ENCODE results near the gene SLC25A34. TPM values are rescaled to one million over a fixed set of nuclear protein-coding genes. Genes with fewer than 3 reads are reported as not detected.

SLC25A34 gene
- total and polyA plus RNA-seq, 4 experiments from 2014 or later, result 0.08 to 4.2 (median 2.2) TPM; not detected in 1

GRCh38 chr1:15727866-15728534, 8.1 kb upstream of the SLC25A34 start:
- DNase-seq, result no peak
- H3K9me3 Mint-ChIP-seq, result no peaks in the 10 kb centered on the region

GRCh38 chr1:15728937-15729657, 7.0 kb upstream of the SLC25A34 start:
- Histone ChIP-seq H3K27me3 (ENCODE audit: insufficient read depth, low read length) (no peaks in the 10 kb centered on the region), H3K4me3 (ENCODE audit: low read length in 2 of 2) (no peak overlapping the region), H3K4me1 (ENCODE audit: insufficient read depth, low read length) (no peaks in the 10 kb centered on the region), H3K27ac (ENCODE audit: low read depth, low read length) (no peak overlapping the region), H3K36me3 (ENCODE audit: insufficient read depth, low read length) (peaks cover 58% of the 10 kb centered on the region), H3K9me3 (ENCODE audit: control insufficient read depth in 1 of 2, low read length in 2 of 2) (no peaks in the 10 kb centered on the region)
- ChIA-PET CTCF (ENCODE audit: partially characterized antibody) (no interaction called here), POLR2A (ENCODE audit: partially characterized antibody) (no interaction called here)
- Mint-ChIP-seq H3K4me1 (no peaks in the 10 kb centered on the region), H3K9me3 (peaks cover 0 to 2% (median 0%) of the 10 kb centered on the region in 8 donors), H3K27ac (no peak overlapping the region), H3K27me3 (no peaks in the 10 kb centered on the region), H3K36me3 (peaks cover 10 to 55% of the 10 kb centered on the region in 2 donors), H3K4me3 (no peak overlapping the region)
- no peak for DNase-seq
- intact Hi-C loops (cut with micrococcal nuclease), result no loop called here

More at GRCh38 chr1:15727866-15728534, 8.1 kb upstream of the SLC25A34 start:
- H3K27me3 Mint-ChIP-seq, result no peaks in the 10 kb centered on the region
- intact Hi-C loops (cut with micrococcal nuclease), result no loop called here
- peaks cover 11 to 50% of the 10 kb centered on the region in 2 donors for H3K36me3 Mint-ChIP-seq
- Histone ChIP-seq H3K4me1 (ENCODE audit: insufficient read depth, low read length) (no peaks in the 10 kb centered on the region), H3K27ac (ENCODE audit: low read depth, low read length) (no peak overlapping the region), H3K9me3 (ENCODE audit: control insufficient read depth in 1 of 2, low read length in 2 of 2) (no peaks in the 10 kb centered on the region), H3K36me3 (ENCODE audit: insufficient read depth, low read length) (peaks cover 59% of the 10 kb centered on the region), H3K4me3 (ENCODE audit: low read length in 2 of 2) (no peak overlapping the region), H3K27me3 (ENCODE audit: insufficient read depth, low read length) (no peaks in the 10 kb centered on the region)
- no peak overlapping the region for H3K27ac Mint-ChIP-seq
- ChIA-PET POLR2A (ENCODE audit: partially characterized antibody) (no interaction called here), CTCF (ENCODE audit: partially characterized antibody) (interaction anchor here (0.6 kb wide), 1 partner anchor 14 kb away, joined by 3 read pairs; no protein-coding TSS in a partner anchor)
- H3K4me1 Mint-ChIP-seq, result no peaks in the 10 kb centered on the region
- no peak overlapping the region for H3K4me3 Mint-ChIP-seq

GRCh38 chr1:15730423-15730822, 5.6 kb upstream of the SLC25A34 start:
- Histone ChIP-seq H3K9me3 (ENCODE audit: control insufficient read depth in 1 of 2, low read length in 2 of 2) (no peaks in the 10 kb centered on the region), H3K27ac (ENCODE audit: low read depth, low read length) (no peak overlapping the region), H3K4me3 (ENCODE audit: low read length in 2 of 2) (no peak overlapping the region), H3K27me3 (ENCODE audit: insufficient read depth, low read length) (no peaks in the 10 kb centered on the region), H3K36me3 (ENCODE audit: insufficient read depth, low read length) (peaks cover 50% of the 10 kb centered on the region), H3K4me1 (ENCODE audit: insufficient read depth, low read length) (no peaks in the 10 kb centered on the region)
- H3K27ac Mint-ChIP-seq, result no peak overlapping the region
- ChIA-PET POLR2A (ENCODE audit: partially characterized antibody) (no interaction called here), CTCF (ENCODE audit: partially characterized antibody) (interaction anchor here (1.3 kb wide), 1 partner anchor 11 kb away, joined by 4 read pairs; no protein-coding TSS in a partner anchor)
- DNase-seq, result no peak
- H3K4me3 Mint-ChIP-seq, result no peak overlapping the region
- no peaks in the 10 kb centered on the region for H3K27me3 Mint-ChIP-seq
- peaks cover 0 to 2% (median 0%) of the 10 kb centered on the region in 8 donors for H3K9me3 Mint-ChIP-seq
- peaks cover 10 to 50% of the 10 kb centered on the region in 2 donors for H3K36me3 Mint-ChIP-seq
- intact Hi-C loops (cut with micrococcal nuclease), result no loop called here
- no peaks in the 10 kb centered on the region for H3K4me1 Mint-ChIP-seq

- POLR2A ChIA-PET (ENCODE audit: partially characterized antibody), result no interaction called here
Measured at GRCh38 chr1:15730936-15731335, 5.1 kb upstream of the SLC25A34 start.

GRCh38 chr1:15731735-15732685, 4.0 kb upstream of the SLC25A34 start:
- Mint-ChIP-seq H3K9me3 (peaks cover 0 to 2% (median 0%) of the 10 kb centered on the region in 8 donors), H3K27ac (no peak overlapping the region), H3K4me3 (no peak overlapping the region), H3K27me3 (no peaks in the 10 kb centered on the region), H3K4me1 (no peaks in the 10 kb centered on the region), H3K36me3 (peaks cover 3 to 39% of the 10 kb centered on the region in 2 donors)
- Histone ChIP-seq H3K4me3 (ENCODE audit: low read length in 2 of 2) (no peak overlapping the region), H3K36me3 (ENCODE audit: insufficient read depth, low read length) (peaks cover 34% of the 10 kb centered on the region), H3K27ac (ENCODE audit: low read depth, low read length) (no peak overlapping the region), H3K4me1 (ENCODE audit: insufficient read depth, low read length) (no peaks in the 10 kb centered on the region), H3K27me3 (ENCODE audit: insufficient read depth, low read length) (no peaks in the 10 kb centered on the region), H3K9me3 (ENCODE audit: control insufficient read depth in 1 of 2, low read length in 2 of 2) (no peaks in the 10 kb centered on the region)
- ChIA-PET CTCF (ENCODE audit: partially characterized antibody) (no interaction called here), POLR2A (ENCODE audit: partially characterized antibody) (no interaction called here)
- no peak for DNase-seq
- intact Hi-C loops (cut with micrococcal nuclease), result no loop called here

More at GRCh38 chr1:15730936-15731335, 5.1 kb upstream of the SLC25A34 start:
- DNase-seq, result no peak
- H3K4me1 ChIP-seq (ENCODE audit: insufficient read depth, low read length), result no peaks in the 10 kb centered on the region
- Mint-ChIP-seq H3K36me3 (peaks cover 8 to 48% of the 10 kb centered on the region in 2 donors), H3K27me3 (no peaks in the 10 kb centered on the region), H3K27ac (no peak overlapping the region), H3K4me1 (no peaks in the 10 kb centered on the region), H3K9me3 (peaks cover 0 to 2% (median 0%) of the 10 kb centered on the region in 8 donors), H3K4me3 (no peak overlapping the region)
- CTCF ChIA-PET (ENCODE audit: partially characterized antibody), result interaction anchor here (1.3 kb wide), 1 partner anchor 10 kb away, joined by 4 read pairs; no protein-coding TSS in a partner anchor
- no peaks in the 10 kb centered on the region for H3K9me3 ChIP-seq (ENCODE audit: control insufficient read depth in 1 of 2, low read length in 2 of 2)
- no peaks in the 10 kb centered on the region for H3K27me3 ChIP-seq (ENCODE audit: insufficient read depth, low read length)
- H3K27ac ChIP-seq (ENCODE audit: low read depth, low read length), result no peak overlapping the region
- H3K36me3 ChIP-seq (ENCODE audit: insufficient read depth, low read length), result peaks cover 45% of the 10 kb centered on the region
- intact Hi-C loops (cut with micrococcal nuclease), result no loop called here
- no peak overlapping the region for H3K4me3 ChIP-seq (ENCODE audit: low read length in 2 of 2)

- ChIA-PET CTCF (ENCODE audit: partially characterized antibody) (no interaction called here), POLR2A (ENCODE audit: partially characterized antibody) (no interaction called here)
- Histone ChIP-seq H3K36me3 (ENCODE audit: insufficient read depth, low read length) (peaks cover 31% of the 10 kb centered on the region), H3K9me3 (ENCODE audit: control insufficient read depth in 1 of 2, low read length in 2 of 2) (no peaks in the 10 kb centered on the region), H3K4me3 (ENCODE audit: low read length in 2 of 2) (no peak overlapping the region), H3K27me3 (ENCODE audit: insufficient read depth, low read length) (no peaks in the 10 kb centered on the region), H3K4me1 (ENCODE audit: insufficient read depth, low read length) (no peaks in the 10 kb centered on the region), H3K27ac (ENCODE audit: low read depth, low read length) (no peak overlapping the region)
- intact Hi-C loops (cut with micrococcal nuclease), result no loop called here
- Mint-ChIP-seq H3K4me3 (no peak overlapping the region), H3K36me3 (peaks cover 0 to 34% of the 10 kb centered on the region in 2 donors), H3K9me3 (peaks cover 0 to 2% (median 0%) of the 10 kb centered on the region in 8 donors), H3K27me3 (no peaks in the 10 kb centered on the region), H3K4me1 (no peaks in the 10 kb centered on the region), H3K27ac (no peak overlapping the region)
- no peak for DNase-seq
Measured at GRCh38 chr1:15732686-15733081, 3.4 kb upstream of the SLC25A34 start.
